ENCODE data around the gene ATP6V0D1.
"Not testable (repeated sequence)": the region's sequence is repeated elsewhere in the genome, so short reads cannot be mapped to it uniquely, and the experiment has no call there.

ATP6V0D1 gene

GRCh38 chr16:67428146-67428731 is 52.7 kb downstream of the ATP6V0D1 start:
- DNase-seq, result peak; percentile 63

- no peak for DNase-seq
Observed at GRCh38 chr16:67426950-67427349, 54.0 kb downstream of the ATP6V0D1 start.

- no peak for DNase-seq
Observed at GRCh38 chr16:67426022-67426421, 54.9 kb downstream of the ATP6V0D1 start.

- DNase-seq, result no peak
Observed at GRCh38 chr16:67425580-67425979, 55.4 kb downstream of the ATP6V0D1 start.

- no peak for DNase-seq
Observed at GRCh38 chr16:67425061-67425460, 55.9 kb downstream of the ATP6V0D1 start.

- no peak for DNase-seq
Observed at GRCh38 chr16:67424261-67424615, 56.7 kb downstream of the ATP6V0D1 start.

- DNase-seq, result no peak
Observed at GRCh38 chr16:67423611-67424260, 57.2 kb downstream of the ATP6V0D1 start.

GRCh38 chr16:67423015-67423414 is 57.9 kb downstream of the ATP6V0D1 start:
- no peak for DNase-seq

GRCh38 chr16:67421030-67421429 is 59.9 kb downstream of the ATP6V0D1 start:
- DNase-seq, result no peak

- DNase-seq, result no peak
Observed at GRCh38 chr16:67419931-67420330, 61.0 kb downstream of the ATP6V0D1 start.

GRCh38 chr16:67419502-67419901 is 61.5 kb downstream of the ATP6V0D1 start:
- no peak for DNase-seq

GRCh38 chr16:67417333-67418061 is 63.5 kb downstream of the ATP6V0D1 start:
- no peak for DNase-seq

GRCh38 chr16:67415872-67416793 is 64.8 kb downstream of the ATP6V0D1 start, which contains the start of gene ZDHHC1:
TSS of gene ZDHHC1 (minus strand) at chr16:67416477. CDS start at chr16:67407775, 8,702 bp downstream.
- DNase-seq, result peak; percentile 90

GRCh38 chr16:67415421-67415820 is 65.5 kb downstream of the ATP6V0D1 start:
- DNase-seq, result not testable (repeated sequence)

- DNase-seq, result no peak
Observed at GRCh38 chr16:67413978-67414911, 66.7 kb downstream of the ATP6V0D1 start.

GRCh38 chr16:67412294-67412693 is 68.7 kb downstream of the ATP6V0D1 start:
- DNase-seq, result no peak

- DNase-seq, result no peak
Observed at GRCh38 chr16:67411339-67411738, 69.6 kb downstream of the ATP6V0D1 start.

- no peak for DNase-seq
Observed at GRCh38 chr16:67409631-67410030, 71.3 kb downstream of the ATP6V0D1 start.

- DNase-seq, result no peak
Observed at GRCh38 chr16:67407788-67408452, 73.0 kb downstream of the ATP6V0D1 start.

- DNase-seq, result no peak
Observed at GRCh38 chr16:67407176-67407787, 73.7 kb downstream of the ATP6V0D1 start.

Measured in right kidney (tissue), 1 donor.